ENCODE data around the gene IL21R.
"Not testable (repeated sequence)": the region's sequence is repeated elsewhere in the genome, so short reads cannot be mapped to it uniquely, and the experiment has no call there.

Gene IL21R

GRCh38 chr16:27428026-27428785 lies 26.2 kb downstream of the IL21R start:
- DNase-seq, result no peak

- DNase-seq, result no peak
Measured at GRCh38 chr16:27429330-27429871, 27.4 kb downstream of the IL21R start.

- no peak for DNase-seq
Measured at GRCh38 chr16:27429981-27430441, 28.0 kb downstream of the IL21R start.

- DNase-seq, result no peak
Measured at GRCh38 chr16:27430512-27430911, 28.5 kb downstream of the IL21R start.

GRCh38 chr16:27430923-27431484 lies 29.0 kb downstream of the IL21R start:
- no peak for DNase-seq

- no peak for DNase-seq
Measured at GRCh38 chr16:27431773-27432532, 30.0 kb downstream of the IL21R start.

GRCh38 chr16:27432558-27432957 lies 30.6 kb downstream of the IL21R start:
- no peak for DNase-seq

- not testable (repeated sequence) for DNase-seq
Measured at GRCh38 chr16:27433191-27433590, 31.2 kb downstream of the IL21R start.

- DNase-seq, result no peak
Measured at GRCh38 chr16:27433636-27434035, 31.7 kb downstream of the IL21R start.

- no peak for DNase-seq
Measured at GRCh38 chr16:27434141-27435051, 32.4 kb downstream of the IL21R start.

GRCh38 chr16:27435146-27435545 lies 33.2 kb downstream of the IL21R start:
- DNase-seq, result not testable (repeated sequence)

- no peak for DNase-seq
Measured at GRCh38 chr16:27436065-27436464, 34.1 kb downstream of the IL21R start.

GRCh38 chr16:27436921-27437650 lies 35.1 kb downstream of the IL21R start:
- DNase-seq, result no peak

- no peak for DNase-seq
Measured at GRCh38 chr16:27437946-27438345, 36.0 kb downstream of the IL21R start.

GRCh38 chr16:27439271-27440018 lies 37.5 kb downstream of the IL21R start:
- DNase-seq, result no peak

GRCh38 chr16:27441276-27441675 lies 39.3 kb downstream of the IL21R start:
- no peak for DNase-seq

GRCh38 chr16:27441998-27442397 lies 40.0 kb downstream of the IL21R start:
- no peak for DNase-seq

GRCh38 chr16:27444015-27444414 lies 42.0 kb downstream of the IL21R start:
- DNase-seq, result no peak

- no peak for DNase-seq
Measured at GRCh38 chr16:27444470-27444869, 42.5 kb downstream of the IL21R start.

- no peak for DNase-seq
Measured at GRCh38 chr16:27445502-27446175, 43.7 kb downstream of the IL21R start.
